Karpas-422 (cell line): ENCODE measurements around the gene MAP7. TPM values are rescaled to one million over a fixed set of nuclear protein-coding genes. Genes with fewer than 3 reads are reported as not detected.

ENCODE experiments used
- small RNA-seq: library from RNA; depleted of rRNA; stranded (forward); fragments of <200 nt; gene quantifications from one replicate; pipeline ENCODE3, GENCODE V24; 2014
- total RNA-seq: library from RNA; depleted of rRNA; stranded (reverse); fragments of >200 nt; shearing (Covaris generic); gene quantifications from 2 replicates; pipeline ENCODE4 v1.2.3, GENCODE V29; 2014; ENCODE audit warnings: low replicate concordance; rRNA removed

Gene MAP7
- total RNA-seq, 1 experiment from 2014 or later, result not detected

Small RNAs within 50 kb of the gene (small RNA-seq; reads per million reads assigned to genes)
- not detected for gene AL023284.1
- not detected for gene NDUFS5P1

Other genes starting within 250 kb of the MAP7 start
- 1.0 and 1.1 TPM in 2 replicates for gene MAP3K5, start 242.1 kb upstream of the MAP7 start, total RNA-seq